H9 (cell line): ENCODE measurements around the gene PCDHB7. TPM values are rescaled to one million over a fixed set of nuclear protein-coding genes. Genes with fewer than 3 reads are reported as not detected.
"Not testable (repeated sequence)": the region's sequence is repeated elsewhere in the genome, so short reads cannot be mapped to it uniquely, and the experiment has no call there.

Source experiments
- DNase-seq: peaks from one replicate; pipeline ENCODE4 v3.0.0-alpha.2; 2017
- H2AFZ ChIP-seq: one replicate; pipeline ENCODE4 v1.6.1; 2013; ENCODE audit warnings: mild to moderate bottlenecking, low read length, control low read depth, moderate library complexity
- H2AK5ac ChIP-seq: 2 replicates; pipeline ENCODE4 v1.6.1; 2013; ENCODE audit warnings: low read length, control low read depth, mixed read lengths; ENCODE audit not compliant: insufficient read length
- H2BK120ac ChIP-seq: one replicate; pipeline ENCODE4 v1.6.1; 2013; ENCODE audit warnings: low read depth, mild to moderate bottlenecking, low read length, control low read depth, inconsistent platforms; ENCODE audit not compliant: poor library complexity, severe bottlenecking
- H2BK12ac ChIP-seq: 2 replicates; pipeline ENCODE4 v1.6.1; 2013; ENCODE audit warnings: low read length, control low read depth, mixed read lengths, low read depth; ENCODE audit not compliant: insufficient read length
- H2BK15ac ChIP-seq: 2 replicates; pipeline ENCODE4 v1.6.1; 2013; ENCODE audit warnings: low read depth, low read length, control low read depth
- H2BK20ac ChIP-seq: one replicate; pipeline ENCODE4 v1.6.1; 2013; ENCODE audit warnings: low read depth, mild to moderate bottlenecking, low read length, control low read depth, inconsistent platforms; ENCODE audit not compliant: poor library complexity, severe bottlenecking
- H2BK5ac ChIP-seq: 2 replicates; pipeline ENCODE4 v1.6.1; 2013; ENCODE audit warnings: low read length, control low read depth, mixed read lengths; ENCODE audit not compliant: insufficient read length
- H3K14ac ChIP-seq: 2 replicates; pipeline ENCODE4 v1.6.1; 2013; ENCODE audit warnings: low read length, control low read depth; ENCODE audit not compliant: insufficient read depth
- H3K18ac ChIP-seq: 2 replicates; pipeline ENCODE4 v1.6.1; 2013; ENCODE audit warnings: low read depth, mild to moderate bottlenecking, mixed read lengths, low read length, control low read depth; ENCODE audit not compliant: insufficient read length
- H3K23ac ChIP-seq: 2 replicates; pipeline ENCODE4 v1.6.1; 2013; ENCODE audit warnings: low read length, control low read depth, mixed read lengths, low read depth; ENCODE audit not compliant: insufficient read length
- H3K23me2 ChIP-seq: 2 replicates; pipeline ENCODE4 v1.6.1; 2013; ENCODE audit warnings: low read depth, mild to moderate bottlenecking, mixed read lengths, low read length, control low read depth; ENCODE audit not compliant: insufficient read length, poor library complexity, severe bottlenecking
- H3K27ac ChIP-seq: 2 replicates; pipeline ENCODE4 v1.5.1; 2013; ENCODE audit warnings: low read length, control low read depth, mixed read lengths, low read depth; ENCODE audit not compliant: insufficient read length
- H3K27me3 ChIP-seq: 2 replicates; pipeline ENCODE4 v1.6.1; 2013; ENCODE audit warnings: low read length, control low read depth, inconsistent platforms; ENCODE audit not compliant: insufficient read depth
- H3K4ac ChIP-seq: 2 replicates; pipeline ENCODE4 v1.6.1; 2013; ENCODE audit warnings: low read depth, mild to moderate bottlenecking, control low read depth, inconsistent platforms, low read length, moderate library complexity
- H3K4me1 ChIP-seq: 2 replicates; pipeline ENCODE4 v1.6.1; 2013; ENCODE audit warnings: low read length, control low read depth, inconsistent platforms; ENCODE audit not compliant: insufficient read depth
- H3K4me2 ChIP-seq: 2 replicates; pipeline ENCODE4 v1.6.1; 2013; ENCODE audit warnings: low read length, control low read depth, mixed read lengths; ENCODE audit not compliant: insufficient read length, insufficient read depth
- H3K56ac ChIP-seq: 2 replicates; pipeline ENCODE4 v1.6.1; 2013; ENCODE audit warnings: low read depth, mild to moderate bottlenecking, mixed read lengths, low read length, control low read depth; ENCODE audit not compliant: insufficient read length
- H3K79me1 ChIP-seq: 2 replicates; pipeline ENCODE4 v1.6.1; 2013; ENCODE audit warnings: low read depth, mild to moderate bottlenecking, moderate library complexity, low read length, control low read depth, inconsistent platforms; ENCODE audit not compliant: insufficient read depth, poor library complexity, severe bottlenecking
- H3K79me2 ChIP-seq: 2 replicates; pipeline ENCODE4 v1.6.1; 2013; ENCODE audit warnings: low read length, control low read depth, inconsistent platforms; ENCODE audit not compliant: insufficient read depth
- H3K9ac ChIP-seq: 2 replicates; pipeline ENCODE4 v1.6.1; 2013; ENCODE audit warnings: low read length, control low read depth, mixed read lengths; ENCODE audit not compliant: insufficient read length; ENCODE audit errors: extremely low read depth
- H3K9me3 ChIP-seq: one replicate; pipeline ENCODE4 v1.6.1; 2013; ENCODE audit warnings: low read depth, low read length, inconsistent platforms; ENCODE audit not compliant: control insufficient read depth
- H3T11ph ChIP-seq: one replicate; pipeline ENCODE4 v1.6.1; 2013; ENCODE audit warnings: mild to moderate bottlenecking, low read length, control low read depth, inconsistent platforms
- H4K20me1 ChIP-seq: one replicate; pipeline ENCODE4 v1.6.1; 2013; ENCODE audit not compliant: control insufficient read depth, insufficient read length, insufficient read depth
- H4K5ac ChIP-seq: 2 replicates; pipeline ENCODE4 v1.6.1; 2013; ENCODE audit warnings: low read depth, mild to moderate bottlenecking, mixed read lengths, low read length, control low read depth; ENCODE audit not compliant: insufficient read length
- H4K8ac ChIP-seq: replicated peaks from 2 replicates; pipeline ENCODE4 v1.6.1; 2013; ENCODE audit warnings: low read length, control low read depth, mixed read lengths, low read depth; ENCODE audit not compliant: insufficient read length
- H4K91ac ChIP-seq: 2 replicates; pipeline ENCODE4 v1.6.1; 2013; ENCODE audit warnings: low read depth, mild to moderate bottlenecking, moderate library complexity, mixed read lengths, low read length, control low read depth; ENCODE audit not compliant: insufficient read length
- H3K27ac Mint-ChIP-seq, 3 experiments: 2 replicates in 2 of 3; 3 replicates in 1 of 3; pipeline ENCODE4 v1.8.0; 2020 to 2021; ENCODE audit warnings: mixed read lengths in 3 of 3, mild to moderate bottlenecking in 1 of 3, moderate library complexity in 1 of 3
- H3K27me3 Mint-ChIP-seq: 2 replicates; pipeline ENCODE4 v1.8.0; 2021; ENCODE audit warnings: low read depth, mild to moderate bottlenecking, moderate library complexity, mixed read lengths
- H3K36me3 Mint-ChIP-seq, 3 experiments: 2 replicates in 2 of 3; 3 replicates in 1 of 3; pipeline ENCODE4 v1.8.0; 2020 to 2021; ENCODE audit warnings: low read depth in 3 of 3, mixed read lengths in 3 of 3; ENCODE audit not compliant: insufficient read depth in 1 of 3
- H3K4me1 Mint-ChIP-seq, 2 experiments: 2 replicates each; pipeline ENCODE4 v1.8.0; 2020; ENCODE audit warnings: mixed read lengths in 2 of 2
- H3K4me3 Mint-ChIP-seq, 2 experiments: 2 replicates in 1 of 2; 3 replicates in 1 of 2; pipeline ENCODE4 v1.8.0; 2020 to 2021; ENCODE audit warnings: mild to moderate bottlenecking in 2 of 2, mixed read lengths in 2 of 2, moderate library complexity in 1 of 2
- H3K9me3 Mint-ChIP-seq, 2 experiments: 2 replicates in 1 of 2; 3 replicates in 1 of 2; pipeline ENCODE4 v1.8.0; 2020; ENCODE audit warnings: mild to moderate bottlenecking in 2 of 2, mixed read lengths in 2 of 2, moderate library complexity in 1 of 2
- CTCF ChIP-seq: fragments of 200-600 bp; sonication (generic); conservative IDR thresholded peaks from 3 replicates; pipeline ENCODE4 v1.8.0; 2021; ENCODE audit warnings: antibody characterized with exemption, mild to moderate bottlenecking
- WGBS: extraction: QIAGEN DNeasy Blood & Tissue Kit; methylation state at CpG from one replicate; pipeline ENCODE4 v1.1.7; 2013; ENCODE audit warnings: missing lambda C conversion rate, low lambda C conversion rate, mixed read lengths; ENCODE audit not compliant: insufficient read length; ENCODE audit errors: extremely low coverage; 5-methylcytosine and 5-hydroxymethylcytosine counted together
- total RNA-seq: library from RNA; stranded (reverse); gene quantifications from 2 replicates; pipeline ENCODE4 v1.2.1, GENCODE V29; 2021

PCDHB7 gene
- total RNA-seq, 1 experiment from 2014 or later: 0.52 TPM

- Histone ChIP-seq H3K79me1 (no peaks in the 10 kb centered on the region), H3K23ac (no peak within 1 kb of the TSS), H3K9ac (no peak within 1 kb of the TSS), H3K14ac (no peak within 1 kb of the TSS), H4K8ac (no peak within 1 kb of the TSS), H3K23me2 (no peaks in the 10 kb centered on the region), H2BK12ac (no peak within 1 kb of the TSS), H2AK5ac (no peak within 1 kb of the TSS), H3K79me2 (no peaks in the 10 kb centered on the region), H2AFZ (peak within 1 kb of the TSS; percentile 17), H2BK5ac (no peak within 1 kb of the TSS), H4K20me1 (no peaks in the 10 kb centered on the region), H2BK120ac (no peak within 1 kb of the TSS), H3K4ac (no peak within 1 kb of the TSS), H3K27me3 (no peaks in the 10 kb centered on the region), H3K9me3 (no peaks in the 10 kb centered on the region), H3T11ph (no peak within 1 kb of the TSS), H3K4me1 (no peaks in the 10 kb centered on the region), H4K5ac (no peak within 1 kb of the TSS), H2BK20ac (no peak within 1 kb of the TSS), H2BK15ac (no peak within 1 kb of the TSS), H3K56ac (no peak within 1 kb of the TSS), H4K91ac (no peak within 1 kb of the TSS), H3K27ac (no peak within 1 kb of the TSS), H3K4me2 (no peak within 1 kb of the TSS), H3K18ac (no peak within 1 kb of the TSS)
- Mint-ChIP-seq H3K36me3 (peaks cover 2 to 12% (median 7%) of the 10 kb centered on the region in 3 experiments), H3K9me3 (peaks cover 14 to 18% of the 10 kb centered on the region in 2 experiments), H3K27ac (peak within 1 kb of the TSS in 2 of 3 experiments; percentile 12 to 23; a peak in 2 of 7 replicates), H3K27me3 (peaks cover 4% of the 10 kb centered on the region; the same call in 1 of the 2 replicates), H3K4me1 (peaks cover 4 to 6% of the 10 kb centered on the region in 2 experiments; a peak in 3 of 4 replicates), H3K4me3 (peak within 1 kb of the TSS in 1 of 2 experiments; percentile 71; a peak in 2 of 5 replicates)
- no CpG with 5 or more reads among the region's 11 CpGs for WGBS
- peak; percentile 74 for TF ChIP-seq CTCF
- peak; percentile 50 for DNase-seq
These were observed 36.0 kb downstream of the PCDHB7 start, which contains the start of gene PCDHB12 for GRCh38 chr5:141208478-141208877. Gene PCDHB12 (plus strand): TSS chr5:141208719. CDS start chr5:141208908, 189 bp downstream.

GRCh38 chr5:141210281-141210680 is 37.8 kb downstream of the PCDHB7 start:
- not testable (repeated sequence) for H2BK20ac ChIP-seq, H2AFZ ChIP-seq, H4K5ac ChIP-seq, H3K56ac ChIP-seq, H3K9me3 ChIP-seq, H3K27ac ChIP-seq, H3T11ph ChIP-seq, H4K91ac ChIP-seq, H3K4me3 Mint-ChIP-seq, H2BK15ac ChIP-seq, H3K27me3 ChIP-seq, H3K4ac ChIP-seq, H2BK12ac ChIP-seq, H3K23me2 ChIP-seq, H3K79me2 ChIP-seq, H4K20me1 ChIP-seq, H3K27ac Mint-ChIP-seq, H3K9ac ChIP-seq, H3K4me1 ChIP-seq, H4K8ac ChIP-seq, H2BK5ac ChIP-seq, H3K4me2 ChIP-seq, H3K18ac ChIP-seq, H3K79me1 ChIP-seq, H3K23ac ChIP-seq, H2BK120ac ChIP-seq, DNase-seq, H2AK5ac ChIP-seq, H3K14ac ChIP-seq
- H3K27me3 Mint-ChIP-seq: peaks cover 16% of the 10 kb centered on the region
- peaks cover 4 to 14% of the 10 kb centered on the region in 2 experiments; a peak in 3 of 4 replicates for H3K4me1 Mint-ChIP-seq
- peaks cover 10 to 21% (median 14%) of the 10 kb centered on the region in 3 experiments for H3K36me3 Mint-ChIP-seq
- H3K9me3 Mint-ChIP-seq: peaks cover 23 to 29% of the 10 kb centered on the region in 2 experiments
- no CpG with 5 or more reads among the region's 39 CpGs for WGBS
